ENCODE measurements around the gene COX6A1. TPM values are rescaled to one million over a fixed set of nuclear protein-coding genes. Genes with fewer than 3 reads are reported as not detected.

COX6A1 gene
- total RNA-seq, 1 experiment from 2014 or later = 460 TPM

GRCh38 chr12:120406069-120406468, 31.8 kb upstream of the COX6A1 start:
- no peak for TF ChIP-seq CTCF (conservative IDR thresholded peaks at IDR 0.05; ENCODE audit: low read depth, low read length)
- TF ChIP-seq EZH2 (IDR thresholded peaks at IDR 0.05; ENCODE audit: borderline replicate concordance, low read depth, low read length, poor library complexity, severe bottlenecking) = no peak
- ChIA-PET POLR2A (ENCODE audit: low non-redundant PET) (no interaction called here), CTCF (no interaction called here)
- no peak for DNase-seq (ENCODE audit: low spot score)
- BruUV-seq (replicated peaks) = no TSS peak
- intact Hi-C loops (cut with micrococcal nuclease; ENCODE audit: unreplicated experiment) = no loop called here
- Histone ChIP-seq H3K9me3 (ENCODE audit: low read depth, low read length, poor library complexity, severe bottlenecking) (no peaks in the 10 kb centered on the region), H3K4me1 (ENCODE audit: insufficient read depth, low read length, poor library complexity, severe bottlenecking) (no peaks in the 10 kb centered on the region), H3K36me3 (ENCODE audit: insufficient read depth, low read length, poor library complexity, severe bottlenecking) (no peaks in the 10 kb centered on the region), H3K27me3 (replicated peaks; ENCODE audit: insufficient read depth, low read depth, low read length, poor library complexity) (no peaks in the 10 kb centered on the region), H3K27ac (ENCODE audit: low read depth, low read length, poor library complexity, severe bottlenecking) (no peak overlapping the region), H3K4me3 (ENCODE audit: low read depth, low read length, poor library complexity, severe bottlenecking) (no peak overlapping the region)

- Histone ChIP-seq H3K27ac (ENCODE audit: low read depth, low read length, poor library complexity, severe bottlenecking) (no peak overlapping the region), H3K27me3 (replicated peaks; ENCODE audit: insufficient read depth, low read depth, low read length, poor library complexity) (no peaks in the 10 kb centered on the region), H3K4me1 (ENCODE audit: insufficient read depth, low read length, poor library complexity, severe bottlenecking) (no peaks in the 10 kb centered on the region), H3K9me3 (ENCODE audit: low read depth, low read length, poor library complexity, severe bottlenecking) (no peaks in the 10 kb centered on the region), H3K4me3 (ENCODE audit: low read depth, low read length, poor library complexity, severe bottlenecking) (no peak overlapping the region), H3K36me3 (ENCODE audit: insufficient read depth, low read length, poor library complexity, severe bottlenecking) (no peaks in the 10 kb centered on the region)
- TF ChIP-seq CTCF (conservative IDR thresholded peaks at IDR 0.05; ENCODE audit: low read depth, low read length) (no peak), EZH2 (IDR thresholded peaks at IDR 0.05; ENCODE audit: borderline replicate concordance, low read depth, low read length, poor library complexity, severe bottlenecking) (no peak)
- intact Hi-C loops (cut with micrococcal nuclease; ENCODE audit: unreplicated experiment) = no loop called here
- BruUV-seq (replicated peaks) = no TSS peak
- ChIA-PET CTCF (no interaction called here), POLR2A (ENCODE audit: low non-redundant PET) (no interaction called here)
- no peak for DNase-seq (ENCODE audit: low spot score)
Measured at GRCh38 chr12:120406553-120406952, 31.4 kb upstream of the COX6A1 start.

GRCh38 chr12:120408771-120409170, 29.1 kb upstream of the COX6A1 start:
- no peak overlapping the region for H3K4me3 ChIP-seq (ENCODE audit: low read depth, low read length, poor library complexity, severe bottlenecking)
- POLR2A ChIA-PET (ENCODE audit: low non-redundant PET) = no interaction called here
- DNase-seq (ENCODE audit: low spot score) = no peak
- CTCF ChIA-PET = no interaction called here
- no peaks in the 10 kb centered on the region for H3K36me3 ChIP-seq (ENCODE audit: insufficient read depth, low read length, poor library complexity, severe bottlenecking)
- H3K27ac ChIP-seq (ENCODE audit: low read depth, low read length, poor library complexity, severe bottlenecking) = no peak overlapping the region
- no peaks in the 10 kb centered on the region for H3K9me3 ChIP-seq (ENCODE audit: low read depth, low read length, poor library complexity, severe bottlenecking)
- intact Hi-C loops (cut with micrococcal nuclease; ENCODE audit: unreplicated experiment) = no loop called here
- H3K27me3 ChIP-seq (replicated peaks; ENCODE audit: insufficient read depth, low read depth, low read length, poor library complexity) = no peaks in the 10 kb centered on the region
- no peaks in the 10 kb centered on the region for H3K4me1 ChIP-seq (ENCODE audit: insufficient read depth, low read length, poor library complexity, severe bottlenecking)
- no TSS peak for BruUV-seq (replicated peaks)
- TF ChIP-seq EZH2 (IDR thresholded peaks at IDR 0.05; ENCODE audit: borderline replicate concordance, low read depth, low read length, poor library complexity, severe bottlenecking) = no peak
- TF ChIP-seq CTCF (conservative IDR thresholded peaks at IDR 0.05; ENCODE audit: low read depth, low read length) = no peak

Measured in A673 (cell line).